ENCODE measurements around the gene CAPN5.
"Not testable (repeated sequence)": the region's sequence is repeated elsewhere in the genome, so short reads cannot be mapped to it uniquely, and the experiment has no call there.

Gene CAPN5

DNA sequence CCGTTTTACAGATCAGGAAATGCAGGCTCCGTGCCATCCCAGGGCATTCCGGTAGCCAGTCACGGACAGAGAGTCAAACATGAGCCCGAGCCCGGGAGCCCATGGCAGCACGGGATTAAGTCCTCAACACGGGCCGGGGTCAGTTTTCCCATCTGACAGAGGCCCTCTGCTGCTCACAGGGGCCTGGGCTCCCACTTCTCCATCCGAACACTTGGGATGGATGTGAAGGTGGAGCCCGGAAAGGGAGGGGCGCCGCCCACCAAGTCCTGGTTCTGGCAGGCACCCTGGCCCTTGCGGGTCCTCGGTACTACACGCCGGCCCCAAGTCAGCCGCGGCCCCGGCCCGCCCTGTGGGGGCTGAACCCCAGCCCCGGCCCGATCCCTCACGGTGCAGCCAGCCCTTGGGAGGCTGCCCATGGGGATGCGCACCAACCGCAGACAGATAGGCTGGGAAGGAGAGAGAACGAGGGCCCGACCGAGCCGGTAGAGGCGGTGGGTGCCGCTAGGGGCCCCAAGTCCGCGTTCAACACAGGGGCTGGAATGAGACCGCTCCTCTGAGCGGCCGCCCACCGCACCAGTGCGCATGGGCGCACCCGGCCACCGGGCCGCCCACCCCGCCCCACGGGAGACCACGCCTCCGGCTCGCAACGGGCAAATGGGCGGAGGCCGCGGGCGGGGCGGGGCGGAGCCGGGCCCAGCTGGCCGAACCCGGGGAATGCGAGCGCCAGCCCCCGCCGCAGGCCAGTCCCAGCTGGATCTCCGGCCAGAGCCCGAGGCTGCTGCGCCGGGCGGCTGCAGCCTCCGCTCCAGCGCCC is at the start of gene CAPN5:
TSS of gene CAPN5 (plus strand) at position 743 of the 814 bp plus-strand sequence. CDS start 17,916 bp downstream, outside the sequence.
- peak; percentile 52 to 85 for DNase-seq (ENCODE audit: extremely low read depth in 1 of 2, low read depth in 1 of 2)

DNA sequence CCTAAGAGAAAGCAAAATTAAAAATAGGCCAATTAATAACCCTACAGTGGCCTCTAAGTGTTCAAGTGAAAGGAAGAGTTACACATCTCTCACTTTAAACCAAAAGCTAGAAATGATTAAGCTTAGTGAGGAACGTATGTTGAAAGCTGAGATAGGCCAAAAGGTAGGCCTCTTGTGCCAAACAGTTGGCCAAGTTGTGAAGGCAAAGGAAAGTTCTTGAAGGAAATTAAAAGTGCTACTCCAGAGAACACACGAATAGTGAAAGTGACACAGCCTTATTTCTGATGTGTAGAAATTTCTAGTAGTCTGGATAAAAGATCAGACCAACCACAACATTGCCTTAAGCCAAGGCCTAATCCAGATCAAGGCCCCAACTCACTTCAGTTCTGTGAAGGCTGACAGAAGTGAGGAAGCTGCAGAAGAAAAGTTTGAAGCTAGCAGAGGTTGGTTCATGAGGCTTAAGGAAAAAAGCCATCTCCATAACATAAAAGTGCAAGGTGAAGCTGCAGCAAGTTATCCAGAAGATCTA is 48.3 kb upstream of the CAPN5 start:
- not testable (repeated sequence) for DNase-seq (ENCODE audit: extremely low read depth in 1 of 2, low read depth in 1 of 2)

DNA sequence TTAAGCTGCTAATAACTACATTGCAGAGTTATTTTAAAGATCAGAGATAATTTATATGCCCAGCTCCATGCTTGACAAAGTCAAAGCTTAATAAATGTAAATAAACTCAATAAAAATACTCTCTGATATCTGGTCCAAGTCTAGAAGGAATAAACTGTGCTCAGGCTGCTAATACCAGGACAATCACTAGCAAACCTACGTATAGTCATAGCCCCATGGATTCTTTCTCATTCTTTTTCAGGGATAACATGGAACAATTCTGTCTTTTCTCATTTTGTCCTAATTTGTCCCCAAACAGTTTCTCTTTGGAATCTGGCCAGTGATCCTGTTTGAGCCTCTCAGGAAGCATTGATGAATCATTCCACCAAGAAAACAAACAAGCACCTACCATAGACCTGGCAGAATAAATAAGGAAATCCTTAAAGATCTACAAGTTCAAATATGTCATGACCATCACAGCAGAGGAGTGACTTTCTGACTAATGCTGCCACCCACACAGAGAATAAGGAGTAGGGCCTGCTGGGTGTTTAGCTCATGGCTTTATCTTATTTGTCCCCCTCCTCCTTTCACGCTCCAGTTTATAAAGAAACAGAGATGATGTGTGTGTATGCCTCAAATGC is 46.7 kb upstream of the CAPN5 start:
- no peak for DNase-seq (ENCODE audit: extremely low read depth in 1 of 2, low read depth in 1 of 2)

DNA sequence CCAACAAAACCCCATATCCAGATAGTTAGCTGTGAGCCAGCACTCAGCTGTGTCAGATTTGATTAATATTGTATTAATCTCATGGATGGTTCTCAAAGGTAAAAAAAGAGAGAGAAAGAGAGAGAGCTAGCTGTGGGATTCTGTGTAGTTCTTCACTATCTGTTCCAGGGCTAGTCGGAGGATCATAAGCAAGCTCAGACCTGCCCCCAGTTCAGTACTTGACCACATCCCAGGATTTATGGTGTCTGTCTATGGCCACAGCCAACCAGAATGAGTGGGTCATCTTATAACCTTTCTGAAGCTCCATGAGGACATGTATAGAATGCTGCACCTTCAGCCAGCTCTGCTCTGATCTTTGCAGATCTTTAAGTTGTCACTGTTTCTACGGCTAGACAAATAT is 46.0 kb upstream of the CAPN5 start:
- no peak for DNase-seq (ENCODE audit: extremely low read depth in 1 of 2, low read depth in 1 of 2)

DNA sequence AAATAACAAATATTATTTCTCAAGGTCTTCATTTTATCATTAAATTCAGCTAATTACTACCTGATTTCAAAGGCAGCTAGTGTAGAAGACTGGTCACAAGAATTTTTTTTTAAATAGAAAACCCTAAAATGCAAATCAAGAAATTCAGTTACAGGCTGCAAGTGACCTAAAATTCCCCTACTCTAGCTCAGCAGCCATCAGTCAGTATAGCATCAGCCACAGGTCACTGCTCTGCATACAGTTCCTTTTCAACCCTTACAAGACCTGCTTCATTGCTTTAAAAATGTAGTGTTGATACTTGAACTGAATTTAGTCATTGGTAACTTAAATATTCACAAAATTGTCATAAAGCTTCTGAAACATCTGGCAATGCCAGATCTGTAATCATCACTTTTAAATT is 42.0 kb upstream of the CAPN5 start:
- no peak for DNase-seq (ENCODE audit: extremely low read depth in 1 of 2, low read depth in 1 of 2)

DNA sequence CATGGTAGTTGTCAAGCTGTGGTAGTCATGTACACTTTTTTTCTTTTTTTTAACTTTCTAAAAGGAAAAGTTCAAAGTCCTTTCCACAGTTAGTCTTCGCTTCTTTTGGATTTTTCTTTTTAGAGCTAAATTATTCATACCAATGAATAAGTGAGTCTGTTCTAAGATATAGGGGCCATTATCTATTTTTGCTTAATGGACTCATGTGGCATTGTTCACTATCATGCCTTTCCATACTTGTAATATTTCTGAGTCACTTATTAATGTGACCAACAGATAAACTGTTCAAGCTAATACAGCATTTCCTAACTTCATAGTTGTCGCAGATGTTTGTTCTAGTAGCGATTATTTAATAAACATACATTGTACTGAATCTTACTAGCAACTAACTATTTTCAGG is 40.5 kb upstream of the CAPN5 start:
- DNase-seq (ENCODE audit: extremely low read depth in 1 of 2, low read depth in 1 of 2) = no peak

DNA sequence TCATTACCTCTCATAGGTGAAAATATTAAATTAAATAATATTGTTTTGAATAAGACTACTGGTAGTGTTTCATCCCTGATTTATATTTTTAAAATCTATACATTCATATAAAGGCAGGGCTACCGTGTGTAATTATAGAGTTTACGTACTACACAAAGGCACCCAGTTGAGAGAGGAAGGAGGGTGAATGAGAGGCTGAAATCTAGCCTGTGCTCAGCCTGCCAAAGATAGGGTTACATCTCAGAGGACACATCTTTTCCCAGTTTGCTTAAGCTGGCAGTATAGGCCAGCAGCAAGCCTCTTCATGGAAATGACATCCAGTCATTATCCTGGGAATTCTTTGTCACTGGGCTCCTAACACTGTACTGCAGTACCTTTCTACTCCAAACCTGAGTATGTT is 40.0 kb upstream of the CAPN5 start:
- DNase-seq (ENCODE audit: extremely low read depth in 1 of 2, low read depth in 1 of 2) = no peak

DNA sequence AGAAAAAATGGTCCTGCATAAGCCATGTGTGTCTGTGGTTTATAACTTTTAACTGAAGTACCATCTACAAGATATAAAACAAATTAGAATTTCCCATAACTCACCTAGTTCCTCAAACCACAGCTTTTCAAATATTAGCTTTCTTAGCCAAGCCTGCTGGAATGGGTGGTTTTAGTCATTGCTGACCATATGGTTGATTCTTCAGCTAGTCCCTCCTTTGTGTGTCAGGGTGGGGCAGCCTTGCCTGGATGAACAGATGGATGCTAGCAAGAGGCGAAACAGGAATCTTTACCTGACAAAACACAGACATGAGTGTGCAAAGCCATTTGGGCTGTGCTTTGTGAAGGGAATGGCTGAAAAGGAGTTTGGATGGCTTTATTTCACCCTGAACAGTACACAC is 39.5 kb upstream of the CAPN5 start:
- DNase-seq (ENCODE audit: extremely low read depth in 1 of 2, low read depth in 1 of 2) = no peak

DNA sequence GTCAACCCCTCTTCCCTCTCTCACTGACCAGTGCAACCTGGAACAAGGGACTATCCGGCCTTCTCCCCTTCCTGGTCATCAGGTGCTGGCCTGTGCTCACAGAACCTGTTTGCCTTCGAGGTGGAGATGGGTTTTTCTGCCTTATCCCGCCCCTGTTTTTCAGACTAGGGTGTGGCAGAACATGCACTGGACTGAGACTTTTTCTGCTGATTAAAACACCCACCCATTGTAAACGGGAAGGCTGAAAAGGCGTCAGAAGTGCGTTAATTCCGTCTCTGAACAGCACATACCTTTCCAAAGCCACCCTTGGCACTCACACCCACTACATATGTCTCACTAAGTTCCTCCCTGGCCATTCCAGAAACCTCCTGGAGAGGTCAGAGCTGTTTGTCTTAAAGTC is 36.9 kb upstream of the CAPN5 start:
- DNase-seq (ENCODE audit: extremely low read depth in 1 of 2, low read depth in 1 of 2) = no peak

DNA sequence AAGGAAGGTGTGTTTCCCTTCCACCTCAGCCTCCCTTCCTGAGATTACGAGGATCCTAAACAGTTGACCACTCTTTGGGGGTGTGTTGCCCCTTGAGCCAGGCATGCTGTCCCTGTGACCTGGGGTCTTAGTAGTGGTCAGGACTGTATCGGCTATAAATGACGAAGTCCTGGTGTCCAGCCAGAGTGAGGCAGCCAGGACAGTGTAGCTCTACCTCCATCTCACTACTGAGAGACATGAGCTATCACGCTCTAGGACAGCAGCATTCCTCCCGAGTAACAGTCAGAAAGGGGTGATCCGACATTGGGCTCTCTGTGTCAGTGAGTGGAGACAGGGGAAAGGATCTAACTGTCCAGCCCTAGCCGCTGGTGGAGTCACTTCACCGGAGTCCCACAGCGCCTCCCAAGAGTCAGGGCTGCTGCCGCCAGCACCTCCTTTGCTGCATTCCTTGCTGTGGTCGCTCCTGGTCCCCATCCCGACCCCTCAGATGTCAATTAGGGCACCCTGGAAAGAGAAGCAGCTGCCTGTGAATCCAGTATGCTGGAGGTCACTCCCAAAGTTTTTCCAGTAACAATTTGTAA is 35.8 kb upstream of the CAPN5 start:
- DNase-seq (ENCODE audit: extremely low read depth in 1 of 2, low read depth in 1 of 2) = no peak

DNA sequence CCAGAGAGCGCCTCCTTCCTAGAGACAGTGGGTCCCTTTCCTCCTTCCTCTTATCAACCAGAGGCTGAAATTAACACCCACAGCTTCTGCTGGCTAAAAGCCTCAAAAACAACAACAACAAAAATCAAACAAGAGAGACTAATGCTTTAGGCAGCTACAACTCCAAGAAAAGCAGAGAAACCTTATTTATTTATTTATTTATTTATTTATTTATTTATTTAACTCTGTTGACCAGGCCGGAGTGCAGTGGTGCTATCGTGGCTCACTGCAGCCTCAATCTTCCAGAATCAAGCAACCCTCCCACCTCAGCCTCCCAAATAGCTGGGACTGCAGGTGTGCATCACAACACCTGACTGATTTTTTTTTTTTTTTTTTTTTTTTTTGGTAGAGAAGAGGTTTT is 35.2 kb upstream of the CAPN5 start:
- DNase-seq (ENCODE audit: extremely low read depth in 1 of 2, low read depth in 1 of 2) = no peak

DNA sequence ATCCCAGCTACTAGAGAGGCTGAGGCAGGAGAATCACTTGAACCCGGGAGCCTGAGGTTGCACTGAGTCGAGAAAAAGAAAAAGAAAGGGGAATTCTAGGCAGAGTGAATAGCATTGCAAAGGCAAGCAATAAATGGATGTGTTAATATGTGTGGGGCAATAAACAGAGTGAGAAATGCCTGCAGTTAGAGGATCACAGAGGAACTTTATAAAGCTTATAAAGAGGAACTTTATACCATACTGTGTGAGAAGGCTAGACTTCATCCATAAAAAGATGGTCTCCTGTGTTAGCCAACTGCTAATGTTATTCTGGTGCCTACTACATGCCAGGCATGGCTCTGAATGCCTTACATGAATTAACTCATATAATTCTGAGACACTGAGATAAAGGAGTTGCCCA is 31.7 kb upstream of the CAPN5 start:
- no peak for DNase-seq (ENCODE audit: extremely low read depth in 1 of 2, low read depth in 1 of 2)

DNA sequence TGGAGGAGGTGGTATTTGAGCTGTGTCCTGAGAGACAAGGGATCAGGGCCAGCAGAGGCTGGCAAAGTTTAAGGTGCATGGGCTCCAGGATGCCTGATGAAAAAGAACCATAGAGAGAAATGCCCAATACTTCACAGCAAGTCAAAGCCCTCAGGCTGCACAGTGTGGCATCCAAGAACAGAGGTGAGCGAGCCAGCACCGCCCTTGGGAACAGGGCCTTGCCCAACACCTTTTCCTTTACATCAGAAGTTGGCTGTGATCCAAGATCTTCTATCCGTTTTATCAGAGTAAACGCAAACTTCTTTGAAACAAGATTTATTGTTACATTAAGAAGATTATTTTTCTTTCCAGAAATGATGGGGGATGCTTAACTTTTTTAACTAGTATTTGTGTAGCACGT is 31.2 kb upstream of the CAPN5 start:
- no peak for DNase-seq (ENCODE audit: extremely low read depth in 1 of 2, low read depth in 1 of 2)

DNA sequence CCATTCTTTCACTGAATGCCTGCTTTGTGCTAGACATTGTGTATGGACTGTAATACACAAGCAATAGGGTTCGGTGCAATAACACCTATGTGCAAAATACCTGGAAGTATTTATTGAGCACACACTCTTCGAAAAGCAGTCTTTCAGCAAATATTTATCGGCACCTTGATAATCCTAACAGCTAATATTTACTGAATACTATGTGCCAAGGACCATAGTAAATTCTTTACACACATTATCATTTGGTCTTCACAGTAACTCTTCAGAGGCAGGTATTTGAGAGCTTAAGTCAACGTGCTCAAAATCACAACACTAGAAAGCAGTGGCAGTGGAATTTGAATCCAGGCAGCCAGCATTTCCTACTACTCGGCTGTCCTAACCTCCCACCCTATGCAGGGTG is 30.4 kb upstream of the CAPN5 start:
- no peak for DNase-seq (ENCODE audit: extremely low read depth in 1 of 2, low read depth in 1 of 2)

DNA sequence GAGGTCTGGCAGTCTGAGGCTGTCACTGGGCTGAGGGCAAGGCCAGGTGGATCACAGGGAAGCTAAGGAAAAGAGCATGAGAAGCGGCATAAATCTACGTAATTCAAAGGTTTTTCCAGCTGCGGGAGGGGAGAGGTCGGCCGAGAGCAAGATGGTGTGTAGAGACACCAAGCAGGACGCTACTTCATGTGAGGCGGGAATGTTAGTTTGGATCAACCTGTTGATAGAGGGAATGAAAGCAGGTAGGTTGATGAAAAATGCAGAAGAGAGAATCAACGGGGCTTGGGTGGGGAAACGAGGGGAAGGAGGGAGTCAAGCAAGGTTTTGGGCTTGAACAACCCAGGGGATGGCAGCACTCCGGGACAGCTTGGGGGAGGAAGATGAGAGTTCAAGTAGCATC is 29.7 kb upstream of the CAPN5 start:
- no peak for DNase-seq (ENCODE audit: extremely low read depth in 1 of 2, low read depth in 1 of 2)

DNA sequence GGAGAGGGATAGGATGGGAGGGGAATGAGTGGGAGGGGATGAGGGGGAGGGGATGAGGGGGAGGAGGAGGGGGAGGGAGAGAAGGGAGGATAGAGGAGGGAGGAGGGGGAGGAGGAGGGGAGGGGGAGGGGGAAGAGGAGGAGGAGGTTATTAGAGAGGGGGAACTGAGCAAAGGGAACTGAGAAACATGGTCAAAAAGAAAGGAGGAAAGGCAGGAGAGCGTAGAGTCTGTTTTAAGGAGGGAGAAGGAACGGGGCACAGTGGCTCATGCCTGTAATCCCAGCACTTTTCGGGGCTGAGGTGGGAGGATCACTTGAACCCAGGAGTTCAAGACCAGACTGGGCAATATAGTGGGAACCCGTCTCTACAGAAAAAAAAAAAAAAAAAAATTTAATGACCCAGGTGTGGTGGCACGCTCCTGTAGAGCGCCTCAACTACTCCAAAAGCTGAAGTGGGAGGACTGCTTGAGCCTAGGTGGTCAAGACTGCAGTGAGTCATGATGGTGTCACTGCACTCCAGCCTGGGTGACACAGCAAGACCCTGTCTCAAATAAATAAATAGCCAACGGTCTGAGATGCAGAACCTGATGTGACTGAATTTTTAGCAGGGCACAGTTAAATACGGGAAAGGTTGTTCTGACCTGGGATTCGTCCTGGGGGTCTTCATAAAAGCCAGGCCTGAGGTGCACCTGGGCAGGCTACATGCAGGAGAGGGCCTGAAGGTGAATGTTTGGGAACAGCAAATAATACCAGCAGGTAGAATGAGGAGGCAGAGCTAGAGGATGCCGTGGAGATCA is 28.5 kb upstream of the CAPN5 start:
- DNase-seq (ENCODE audit: extremely low read depth in 1 of 2, low read depth in 1 of 2) = no peak

DNA sequence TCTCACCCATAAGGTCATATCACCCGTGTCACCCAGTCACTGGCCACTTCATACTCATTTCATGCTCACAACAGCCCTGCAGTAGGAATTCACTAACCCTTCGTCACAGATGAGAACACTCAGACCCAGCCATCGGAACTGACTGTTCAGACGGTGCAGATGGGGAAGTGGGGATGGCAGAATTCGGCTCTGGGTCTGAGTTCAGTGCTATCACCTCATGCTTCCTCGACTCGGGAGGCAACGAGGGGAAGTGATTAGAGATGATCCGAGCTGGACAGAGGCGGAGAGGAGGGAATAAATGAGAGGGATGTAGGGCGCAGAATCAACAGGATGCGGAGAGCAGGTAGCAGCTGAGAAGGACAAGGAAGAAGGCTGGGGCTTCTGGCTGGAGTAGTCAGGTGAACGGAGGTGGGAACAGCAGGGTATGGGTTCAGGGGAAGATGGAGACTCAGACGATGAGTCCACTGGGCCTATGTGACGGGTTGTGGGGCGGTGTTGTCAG is 27.9 kb upstream of the CAPN5 start:
- DNase-seq (ENCODE audit: extremely low read depth in 1 of 2, low read depth in 1 of 2) = no peak

DNA sequence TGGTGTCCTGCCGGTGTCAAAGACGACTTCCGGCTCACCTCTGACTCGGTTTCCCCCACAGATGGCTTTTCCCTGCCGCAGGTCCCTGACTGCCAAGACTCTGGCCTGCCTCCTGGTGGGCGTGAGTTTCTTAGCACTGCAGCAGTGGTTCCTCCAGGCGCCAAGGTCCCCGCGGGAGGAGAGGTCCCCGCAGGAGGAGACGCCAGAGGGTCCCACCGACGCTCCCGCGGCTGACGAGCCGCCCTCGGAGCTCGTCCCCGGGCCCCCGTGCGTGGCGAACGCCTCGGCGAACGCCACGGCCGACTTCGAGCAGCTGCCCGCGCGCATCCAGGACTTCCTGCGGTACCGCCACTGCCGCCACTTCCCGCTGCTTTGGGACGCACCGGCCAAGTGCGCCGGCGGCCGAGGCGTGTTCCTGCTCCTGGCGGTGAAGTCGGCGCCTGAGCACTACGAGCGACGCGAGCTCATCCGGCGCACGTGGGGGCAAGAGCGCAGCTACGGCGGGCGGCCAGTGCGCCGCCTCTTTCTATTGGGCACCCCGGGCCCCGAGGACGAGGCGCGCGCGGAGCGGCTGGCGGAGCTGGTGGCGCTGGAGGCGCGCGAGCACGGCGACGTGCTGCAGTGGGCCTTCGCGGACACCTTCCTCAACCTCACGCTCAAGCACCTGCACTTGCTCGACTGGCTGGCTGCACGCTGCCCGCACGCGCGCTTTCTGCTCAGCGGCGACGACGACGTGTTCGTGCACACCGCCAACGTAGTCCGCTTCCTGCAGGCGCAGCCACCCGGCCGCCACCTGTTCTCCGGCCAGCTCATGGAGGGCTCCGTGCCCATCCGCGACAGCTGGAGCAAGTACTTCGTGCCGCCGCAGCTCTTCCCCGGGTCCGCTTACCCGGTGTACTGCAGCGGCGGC is 27.0 kb upstream of the CAPN5 start:
- DNase-seq (ENCODE audit: extremely low read depth in 1 of 2, low read depth in 1 of 2) = no peak

DNA sequence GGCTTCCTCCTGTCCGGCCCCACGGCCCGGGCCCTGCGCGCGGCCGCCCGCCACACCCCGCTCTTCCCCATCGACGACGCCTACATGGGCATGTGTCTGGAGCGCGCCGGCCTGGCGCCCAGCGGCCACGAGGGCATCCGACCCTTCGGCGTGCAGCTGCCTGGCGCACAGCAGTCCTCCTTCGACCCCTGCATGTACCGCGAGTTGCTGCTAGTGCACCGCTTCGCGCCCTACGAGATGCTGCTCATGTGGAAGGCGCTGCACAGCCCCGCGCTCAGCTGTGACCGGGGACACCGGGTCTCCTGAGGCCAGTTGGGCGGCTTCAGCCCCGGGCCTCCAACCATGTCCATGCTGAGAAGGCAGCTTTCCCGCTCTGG is 26.4 kb upstream of the CAPN5 start:
- DNase-seq (ENCODE audit: extremely low read depth in 1 of 2, low read depth in 1 of 2) = no peak

DNA sequence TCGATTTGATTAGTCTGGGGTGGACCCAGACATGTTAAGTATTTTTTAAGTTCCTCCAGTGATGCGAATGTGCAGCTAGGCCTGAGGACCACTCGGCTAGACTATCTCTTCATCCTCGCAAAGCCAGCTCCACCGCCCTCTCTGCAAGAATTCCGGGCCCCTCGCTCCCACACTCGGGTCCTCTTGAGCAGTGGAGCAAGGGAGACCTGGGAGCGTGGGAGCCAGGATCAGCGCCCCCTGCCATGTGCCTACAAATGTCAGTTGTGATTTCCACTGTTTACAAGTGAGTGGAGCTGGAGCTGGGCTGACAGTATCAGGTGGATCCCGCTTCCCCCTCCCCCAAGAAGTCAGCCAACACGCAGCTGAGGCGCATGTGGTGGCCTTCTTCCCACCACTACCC is 25.9 kb upstream of the CAPN5 start:
- no peak for DNase-seq (ENCODE audit: extremely low read depth in 1 of 2, low read depth in 1 of 2)
